MCF 10A (cell line): ENCODE results near the gene MRPS24. TPM values are rescaled to one million over a fixed set of nuclear protein-coding genes. Genes with fewer than 3 reads are reported as not detected.

Experiments used
- BruUV-seq: library from RNA; stranded (reverse); fragments of 400-500 nt; replicated peaks from 2 replicates; lab custom pipeline; 2021; lab: Mats Ljungman, UMichigan
- CTCF ChIA-PET: fragments of 300-600 bp; sonication (Branson Sonifier 250); formaldehyde crosslinking; extraction: SDS; loops from one replicate; lab custom pipeline; 2021; ENCODE audit warnings: antibody characterized with exemption, inconsistent platforms; lab: Yijun Ruan, JAX
- POLR2A ChIA-PET: fragments of 300-600, 350-650 bp; sonication (Branson Sonifier 250); formaldehyde crosslinking; extraction: SDS; loops from one replicate; lab custom pipeline; 2020; ENCODE audit warnings: antibody characterized with exemption, inconsistent platforms; lab: Yijun Ruan, JAX
- DNase-seq: peaks from one replicate; pipeline ENCODE4 v3.0.0-alpha.2; 2018; ENCODE audit not compliant: unreplicated experiment
- H3K27ac Mint-ChIP-seq: one replicate; pipeline ENCODE4 v1.8.0; 2022; ENCODE audit warnings: mild to moderate bottlenecking, low read depth, mixed read lengths; ENCODE audit not compliant: unreplicated experiment
- H3K27me3 Mint-ChIP-seq: one replicate; pipeline ENCODE4 v1.8.0; 2022; ENCODE audit warnings: mixed read lengths; ENCODE audit not compliant: insufficient read depth, unreplicated experiment
- H3K36me3 Mint-ChIP-seq: one replicate; pipeline ENCODE4 v1.8.0; 2022; ENCODE audit warnings: mild to moderate bottlenecking, moderate library complexity, mixed read lengths; ENCODE audit not compliant: insufficient read depth, unreplicated experiment
- H3K4me1 Mint-ChIP-seq: one replicate; pipeline ENCODE4 v1.8.0; 2022; ENCODE audit warnings: mixed read lengths; ENCODE audit not compliant: insufficient read depth, unreplicated experiment
- H3K4me3 Mint-ChIP-seq: one replicate; pipeline ENCODE4 v1.8.0; 2022; ENCODE audit warnings: mild to moderate bottlenecking, moderate library complexity, mixed read lengths; ENCODE audit not compliant: unreplicated experiment
- H3K9me3 Mint-ChIP-seq: one replicate; pipeline ENCODE4 v1.8.0; 2022; ENCODE audit warnings: mixed read lengths; ENCODE audit not compliant: unreplicated experiment
- CTCF ChIP-seq: fragments of 200-600 bp; IDR thresholded peaks from one replicate; pipeline ENCODE4 v1.8.0; 2022; ENCODE audit warnings: antibody characterized with exemption, mild to moderate bottlenecking; ENCODE audit not compliant: unreplicated experiment
- intact Hi-C: fragments of 100-400 bp; cut with micrococcal nuclease; formaldehyde crosslinking; loops from 2 replicates; pipeline ENCODE4 v1.14.1; 2022
- total RNA-seq: library from RNA; stranded (reverse); gene quantifications from 2 replicates; pipeline ENCODE4 v1.2.3, GENCODE V29; 2022

Gene MRPS24
- total RNA-seq, 1 experiment from 2014 or later: 188 TPM

- TF ChIP-seq CTCF: no peak
- ChIA-PET CTCF (interaction anchor here (0.6 to 1.4 kb wide), 4 partner anchors 17 to 263 kb away, joined by 3 to 4 read pairs (median 3); no protein-coding TSS in a partner anchor), POLR2A (interaction anchor here (0.6 to 1.4 kb wide), 2 partner anchors 115 to 357 kb away, joined by 3 read pairs; no protein-coding TSS in a partner anchor)
- no TSS peak for BruUV-seq
- Mint-ChIP-seq H3K27ac (no peak overlapping the region), H3K9me3 (no peaks in the 10 kb centered on the region), H3K4me1 (no peaks in the 10 kb centered on the region), H3K36me3 (no peaks in the 10 kb centered on the region), H3K27me3 (no peaks in the 10 kb centered on the region), H3K4me3 (no peak overlapping the region)
- intact Hi-C loops: no loop called here
- DNase-seq: no peak
Measured at GRCh38 chr7:43844662-43845061, 24.7 kb downstream of the MRPS24 start.

GRCh38 chr7:43844257-43844656, 25.1 kb downstream of the MRPS24 start:
- Mint-ChIP-seq H3K36me3 (no peaks in the 10 kb centered on the region), H3K27me3 (no peaks in the 10 kb centered on the region), H3K4me3 (no peak overlapping the region), H3K9me3 (no peaks in the 10 kb centered on the region), H3K27ac (no peak overlapping the region), H3K4me1 (no peaks in the 10 kb centered on the region)
- CTCF ChIA-PET: interaction anchor here (0.5 to 1.4 kb wide), 5 partner anchors 17 to 1903 kb away, joined by 3 to 4 read pairs (median 3); no protein-coding TSS in a partner anchor
- no peak for DNase-seq
- POLR2A ChIA-PET: interaction anchor here (1.4 kb wide), 1 partner anchor 114 kb away, joined by 3 read pairs; no protein-coding TSS in a partner anchor
- BruUV-seq: no TSS peak
- no peak for TF ChIP-seq CTCF
- intact Hi-C loops: no loop called here

GRCh38 chr7:43843296-43843695, 26.0 kb downstream of the MRPS24 start:
- intact Hi-C loops: no loop called here
- ChIA-PET CTCF (no interaction called here), POLR2A (interaction anchor here (0.6 kb wide), 1 partner anchor 258 kb away, joined by 3 read pairs; no protein-coding TSS in a partner anchor)
- no peaks in the 10 kb centered on the region for H3K36me3 Mint-ChIP-seq
- no peaks in the 10 kb centered on the region for H3K4me1 Mint-ChIP-seq
- H3K27me3 Mint-ChIP-seq: no peaks in the 10 kb centered on the region
- DNase-seq: no peak
- no peak for TF ChIP-seq CTCF
- H3K27ac Mint-ChIP-seq: no peak overlapping the region
- no TSS peak for BruUV-seq
- no peak overlapping the region for H3K4me3 Mint-ChIP-seq
- H3K9me3 Mint-ChIP-seq: no peaks in the 10 kb centered on the region

- DNase-seq: no peak
- Mint-ChIP-seq H3K36me3 (no peaks in the 10 kb centered on the region), H3K9me3 (no peaks in the 10 kb centered on the region), H3K27ac (no peak overlapping the region), H3K27me3 (no peaks in the 10 kb centered on the region), H3K4me1 (no peaks in the 10 kb centered on the region), H3K4me3 (no peak overlapping the region)
- POLR2A ChIA-PET: interaction anchor here (0.6 to 3.9 kb wide), 12 partner anchors 13 to 257 kb away, joined by 3 to 28 read pairs (median 6); partner anchors contain the start of genes BLVRA and STK17A
- CTCF ChIA-PET: interaction anchor here (0.6 to 7.4 kb wide), 53 partner anchors 9 to 1943 kb away, joined by 3 to 84 read pairs (median 4); partner anchors contain the start of genes COA1 and STK17A
- intact Hi-C loops: loop anchor here (1.0 to 10.0 kb wide), 5 partner anchors 109 to 576 kb away; partner anchors contain the start of gene COA1
- no peak for TF ChIP-seq CTCF
- no TSS peak for BruUV-seq
Measured at GRCh38 chr7:43838201-43838658, 31.1 kb downstream of the MRPS24 start.
